ENCODE results near the gene MYO16.

GRCh38 chr13:108964606-108965005 is 335.2 kb downstream of the MYO16 start:
- TF ChIP-seq POLR2A (IDR thresholded peaks at IDR 0.05) (no peak), CTCF (IDR thresholded peaks at IDR 0.05) (no peak), EP300 (IDR thresholded peaks at IDR 0.05) (no peak), POLR2AphosphoS5 (IDR thresholded peaks at IDR 0.05) (no peak)

Data from gastroesophageal sphincter (tissue), 3 donors.